Activated naive CD4-positive, alpha-beta T cell treated with anti-CD3 and anti-CD28 coated beads, Interleukin-2, amount 50 U/mL, for 72 hours (primary cell): Measurements from ENCODE around the gene MDGA2. TPM values are rescaled to one million over a fixed set of nuclear protein-coding genes. Genes with fewer than 3 reads are reported as not detected.
"Not testable (repeated sequence)": the region's sequence is repeated elsewhere in the genome, so short reads cannot be mapped to it uniquely, and the experiment has no call there.

Source experiments
- ATAC-seq, 2 donors: fragments of 150-1000 bp; cut with Tn5 transposase; 2 replicates each; pipeline ENCODE4 v1.10.0; 2021; ENCODE audit warnings: mild to moderate bottlenecking in 2 of 2, moderate library complexity in 2 of 2
- DNase-seq, 2 donors: peaks; one replicate each; pipeline ENCODE4 v3.0.0; 2021 to 2022; ENCODE audit warnings: low spot score in 2 of 2
- H3K27ac Mint-ChIP-seq, 2 donors: one replicate each; pipeline ENCODE4 v1.8.0; 2022; ENCODE audit warnings: mild to moderate bottlenecking in 2 of 2, mixed read lengths in 2 of 2
- H3K36me3 Mint-ChIP-seq, 2 donors: one replicate each; pipeline ENCODE4 v1.8.0; 2022; ENCODE audit warnings: mixed read lengths in 2 of 2
- H3K9me3 Mint-ChIP-seq, 2 donors: one replicate each; pipeline ENCODE4 v1.8.0; 2022; ENCODE audit warnings: mixed read lengths in 2 of 2
- total RNA-seq, 2 donors: library from RNA; stranded (reverse); gene quantifications; one replicate each; pipeline ENCODE4 v1.2.3, GENCODE V29; 2022

The MDGA2 gene
- total RNA-seq, 2 donors from 2014 or later, result not detected

- Mint-ChIP-seq H3K27ac (no peak overlapping the region), H3K36me3 (no peaks in the 10 kb centered on the region), H3K9me3 (peaks cover 4 to 7% of the 10 kb centered on the region in 2 donors)
- DNase-seq (no peak), ATAC-seq (no peak)
Measured at GRCh38 chr14:47328376-47328775, 347.0 kb downstream of the MDGA2 start.

GRCh38 chr14:47327336-47327735 is 348.1 kb downstream of the MDGA2 start:
- Mint-ChIP-seq H3K27ac (no peak overlapping the region), H3K9me3 (peaks cover 4 to 7% of the 10 kb centered on the region in 2 donors), H3K36me3 (no peaks in the 10 kb centered on the region)
- DNase-seq (no peak), ATAC-seq (no peak)

GRCh38 chr14:47322751-47323150 is 352.7 kb downstream of the MDGA2 start:
- no peaks in the 10 kb centered on the region for H3K36me3 Mint-ChIP-seq
- H3K27ac Mint-ChIP-seq, result no peak overlapping the region
- no peak for ATAC-seq
- peaks cover 14 to 15% of the 10 kb centered on the region in 2 donors for H3K9me3 Mint-ChIP-seq
- DNase-seq, result no peak

GRCh38 chr14:47302121-47302520 is 373.3 kb downstream of the MDGA2 start:
- Mint-ChIP-seq H3K36me3 (no peaks in the 10 kb centered on the region), H3K9me3 (peaks cover 4 to 12% of the 10 kb centered on the region in 2 donors), H3K27ac (no peak overlapping the region)
- DNase-seq (no peak), ATAC-seq (no peak)

DNA sequence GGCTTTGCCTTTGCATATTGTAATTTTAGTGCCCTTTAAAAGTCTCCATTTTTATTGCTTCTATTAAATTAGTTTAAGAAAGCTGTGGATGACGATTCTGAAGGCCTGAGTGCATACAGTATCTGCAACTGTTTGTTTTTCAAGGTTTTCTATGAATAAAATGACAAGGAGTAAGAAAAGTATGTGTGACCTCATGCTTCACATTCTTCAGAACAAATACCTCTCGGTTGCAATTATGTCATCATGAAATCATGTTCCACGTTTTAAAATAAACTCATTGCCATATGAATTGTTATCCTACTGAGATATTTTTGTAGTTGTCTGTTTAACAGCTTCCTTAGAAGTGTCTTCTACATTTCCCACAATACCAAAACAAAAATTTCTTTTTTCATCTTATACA is 374.6 kb downstream of the MDGA2 start:
- peaks cover 7 to 9% of the 10 kb centered on the region in 2 donors for H3K9me3 Mint-ChIP-seq
- no peak overlapping the region for H3K27ac Mint-ChIP-seq
- no peak for ATAC-seq
- H3K36me3 Mint-ChIP-seq, result no peaks in the 10 kb centered on the region
- no peak for DNase-seq

DNA sequence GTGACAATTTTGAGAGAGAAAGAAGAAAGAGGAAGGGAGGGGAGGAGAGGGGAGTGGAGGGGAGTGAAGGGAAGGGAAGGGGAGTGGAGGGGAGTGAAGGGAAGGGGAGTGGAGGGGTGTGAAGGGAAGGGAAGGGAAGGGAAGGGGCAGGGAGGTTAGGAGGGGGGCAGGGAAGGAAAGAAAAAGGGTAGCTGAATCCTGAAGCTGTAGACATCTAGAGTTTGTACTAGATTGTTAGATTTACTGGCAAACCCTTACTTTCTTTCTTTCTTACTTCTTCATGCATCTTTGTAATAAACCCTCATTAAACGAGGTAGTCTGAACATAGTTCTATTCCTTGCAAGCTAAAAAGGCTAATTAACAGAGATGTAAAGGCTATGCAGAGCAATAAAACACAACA is 378.0 kb downstream of the MDGA2 start:
- DNase-seq (no peak), ATAC-seq (no peak)
- H3K27ac Mint-ChIP-seq, result no peak overlapping the region
- H3K9me3 Mint-ChIP-seq, result peaks cover 5 to 8% of the 10 kb centered on the region in 2 donors
- H3K36me3 Mint-ChIP-seq, result no peaks in the 10 kb centered on the region

GRCh38 chr14:47284283-47284682 is 391.1 kb downstream of the MDGA2 start:
- H3K27ac Mint-ChIP-seq, result no peak overlapping the region

GRCh38 chr14:47281761-47282160 is 393.6 kb downstream of the MDGA2 start:
- H3K27ac Mint-ChIP-seq, ATAC-seq, H3K36me3 Mint-ChIP-seq, DNase-seq, H3K9me3 Mint-ChIP-seq: not testable (repeated sequence)

More at GRCh38 chr14:47284283-47284682, 391.1 kb downstream of the MDGA2 start:
- H3K36me3 Mint-ChIP-seq, result no peaks in the 10 kb centered on the region
- no peak for DNase-seq
- peaks cover 0 to 4% of the 10 kb centered on the region in 2 donors for H3K9me3 Mint-ChIP-seq
- ATAC-seq, result no peak

DNA sequence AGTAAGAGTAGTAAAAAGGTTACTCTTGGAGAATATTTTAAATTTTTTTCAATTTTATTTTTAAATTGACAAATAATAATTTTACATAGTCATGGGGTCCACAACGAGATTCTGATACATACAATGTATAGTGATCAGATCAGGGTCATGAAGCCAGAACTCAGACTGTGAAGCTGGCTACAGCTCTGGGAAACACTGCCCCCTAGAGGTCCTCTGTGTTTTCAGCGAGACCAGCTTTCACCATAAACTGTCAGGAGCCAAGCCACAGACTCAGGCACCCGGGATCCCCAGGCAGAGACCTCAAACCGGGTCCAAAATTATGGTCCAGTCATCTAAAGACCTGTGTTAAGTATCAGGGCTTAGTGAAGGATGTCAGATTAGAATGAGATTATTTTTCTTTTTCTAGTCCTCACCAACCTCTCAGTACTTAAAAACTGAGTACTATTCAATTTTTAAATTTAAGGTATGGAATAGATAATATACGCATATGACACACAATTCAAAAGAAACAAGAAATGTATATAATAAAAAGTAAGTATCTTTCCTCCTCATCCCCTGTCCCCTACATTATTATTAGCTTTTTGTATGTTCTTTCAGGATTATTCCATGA is 397.1 kb downstream of the MDGA2 start:
- no peaks in the 10 kb centered on the region for H3K36me3 Mint-ChIP-seq
- ATAC-seq (peak in 1 of 2 donors; percentile 49), DNase-seq (peak in 1 of 2 donors; percentile 51)
- H3K9me3 Mint-ChIP-seq, result no peaks in the 10 kb centered on the region
- H3K27ac Mint-ChIP-seq, result no peak overlapping the region

DNA sequence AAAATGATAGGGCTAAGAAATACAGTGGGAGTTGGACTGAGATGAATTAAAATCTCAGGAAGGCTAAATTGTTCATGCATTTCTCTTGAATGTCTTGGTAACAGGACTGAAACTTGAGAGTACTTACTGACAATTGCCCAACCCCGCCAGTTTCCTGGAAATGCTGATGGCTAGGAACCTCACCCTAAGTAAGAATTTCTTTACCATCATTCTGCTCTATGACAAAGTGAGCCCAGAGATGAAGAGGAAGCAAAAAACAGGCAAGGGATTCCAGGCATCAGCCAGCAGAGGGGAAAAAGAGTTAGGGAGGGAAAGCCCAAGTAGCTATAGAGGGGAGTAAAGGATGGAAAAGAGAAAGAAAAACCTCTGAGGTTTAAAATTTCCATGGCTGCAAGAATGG is 397.7 kb downstream of the MDGA2 start:
- H3K27ac Mint-ChIP-seq, result no peak overlapping the region
- ATAC-seq (no peak), DNase-seq (no peak)
- H3K9me3 Mint-ChIP-seq, result no peaks in the 10 kb centered on the region
- H3K36me3 Mint-ChIP-seq, result no peaks in the 10 kb centered on the region

DNA sequence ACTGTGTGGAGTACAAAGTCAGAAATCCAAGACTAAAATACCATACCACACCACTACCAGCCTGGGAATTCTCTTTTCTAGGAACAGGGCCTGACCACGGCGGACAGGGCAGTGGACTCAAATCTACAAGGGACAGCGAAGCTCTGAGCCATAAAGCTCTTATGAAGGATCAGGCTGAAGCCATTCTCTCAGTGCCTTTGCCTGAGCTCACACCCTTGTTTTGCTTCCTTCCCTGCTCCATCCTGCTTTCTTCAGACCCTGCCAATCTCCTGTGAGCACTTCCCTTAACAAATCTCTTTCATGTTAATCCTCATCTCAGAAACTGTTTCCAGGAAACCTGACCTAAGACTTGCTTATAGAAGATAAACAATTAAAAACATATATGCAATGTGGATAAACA is 398.5 kb downstream of the MDGA2 start:
- Mint-ChIP-seq H3K36me3 (no peaks in the 10 kb centered on the region), H3K27ac (no peak overlapping the region), H3K9me3 (no peaks in the 10 kb centered on the region)
- no peak for DNase-seq
- ATAC-seq, result no peak

DNA sequence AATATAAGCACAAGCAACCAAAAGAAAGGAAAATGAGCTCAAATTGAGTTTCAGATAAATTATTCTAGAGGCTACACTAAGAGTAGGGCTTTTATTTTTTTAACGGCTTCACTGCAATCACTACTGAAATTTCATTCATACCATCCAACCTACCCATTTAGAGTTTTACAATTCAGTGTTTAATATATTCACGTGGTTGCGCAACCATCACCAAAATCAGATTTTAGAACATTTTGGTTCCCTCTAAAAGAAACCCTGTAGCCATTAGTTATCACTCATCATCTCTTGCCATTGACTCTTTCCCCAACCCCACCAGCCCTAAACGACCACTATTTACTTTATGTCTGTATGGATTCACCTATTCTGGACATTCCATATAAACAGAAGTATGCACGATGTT is 401.5 kb downstream of the MDGA2 start:
- ATAC-seq (no peak), DNase-seq (no peak)
- Mint-ChIP-seq H3K36me3 (no peaks in the 10 kb centered on the region), H3K27ac (no peak overlapping the region), H3K9me3 (no peaks in the 10 kb centered on the region)

DNA sequence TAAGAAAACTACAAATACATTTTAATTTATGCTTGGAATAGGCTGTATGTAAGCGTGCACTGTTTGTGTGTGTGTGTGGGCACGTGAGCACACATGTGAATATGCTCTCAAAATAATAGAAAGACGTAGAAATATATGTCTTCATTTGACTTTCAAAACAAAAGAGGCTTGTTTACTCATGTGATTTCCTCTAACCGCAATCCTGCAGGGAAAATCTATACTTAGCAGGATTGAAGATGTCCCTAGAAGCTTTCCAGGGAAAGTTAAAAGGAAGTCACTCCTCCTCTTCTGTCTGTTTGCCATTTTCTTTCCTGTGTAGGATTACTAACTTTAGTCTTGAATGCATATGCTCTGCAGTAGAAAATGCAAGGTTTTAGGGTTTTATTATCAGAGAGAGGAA is 404.7 kb downstream of the MDGA2 start:
- H3K27ac Mint-ChIP-seq, result no peak overlapping the region
- H3K36me3 Mint-ChIP-seq, result no peaks in the 10 kb centered on the region
- no peak for ATAC-seq
- H3K9me3 Mint-ChIP-seq, result peaks cover 0 to 5% of the 10 kb centered on the region in 2 donors
- no peak for DNase-seq

DNA sequence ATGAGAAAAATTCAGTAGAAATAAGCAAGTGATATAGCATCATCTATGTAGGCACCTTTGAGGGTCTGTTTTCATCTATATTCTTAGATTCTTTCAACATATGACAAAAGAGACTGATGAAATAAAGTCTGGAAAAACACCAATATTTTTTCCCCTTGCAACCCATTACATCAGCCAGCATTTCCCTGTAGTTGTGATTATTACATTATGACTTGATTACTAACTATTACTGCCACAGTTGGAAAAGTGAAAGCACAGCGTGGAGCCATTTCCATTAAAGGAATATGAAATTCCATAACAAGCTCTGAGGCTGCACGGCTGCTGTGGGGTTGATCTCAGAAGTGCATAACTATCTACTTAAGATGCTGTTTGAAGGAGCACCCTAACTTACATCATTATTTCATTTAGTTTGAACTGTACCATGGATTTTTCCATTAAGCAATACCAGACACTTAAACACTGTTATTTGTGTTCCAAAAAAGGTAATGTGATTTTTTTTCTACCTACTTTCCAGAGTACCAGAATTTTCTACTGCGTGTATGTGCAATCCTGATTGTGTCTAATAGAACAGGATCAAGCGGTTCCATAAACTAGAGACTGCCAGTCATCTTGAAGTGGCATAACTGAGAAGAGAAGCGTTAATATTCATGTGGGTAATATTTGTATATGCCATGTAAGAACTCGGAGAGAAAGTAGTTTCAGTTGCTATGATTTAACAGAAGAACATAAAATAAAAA is 405.5 kb downstream of the MDGA2 start:
- no peak for ATAC-seq
- Mint-ChIP-seq H3K27ac (no peak overlapping the region), H3K36me3 (no peaks in the 10 kb centered on the region), H3K9me3 (peaks cover 0 to 5% of the 10 kb centered on the region in 2 donors)
- no peak for DNase-seq

- DNase-seq, result no peak
- ATAC-seq, result no peak
- H3K36me3 Mint-ChIP-seq, result no peaks in the 10 kb centered on the region
- H3K9me3 Mint-ChIP-seq, result peaks cover under 1 to 12% of the 10 kb centered on the region in 2 donors
- H3K27ac Mint-ChIP-seq, result no peak overlapping the region
Measured at GRCh38 chr14:47264842-47265241, 410.6 kb downstream of the MDGA2 start.

DNA sequence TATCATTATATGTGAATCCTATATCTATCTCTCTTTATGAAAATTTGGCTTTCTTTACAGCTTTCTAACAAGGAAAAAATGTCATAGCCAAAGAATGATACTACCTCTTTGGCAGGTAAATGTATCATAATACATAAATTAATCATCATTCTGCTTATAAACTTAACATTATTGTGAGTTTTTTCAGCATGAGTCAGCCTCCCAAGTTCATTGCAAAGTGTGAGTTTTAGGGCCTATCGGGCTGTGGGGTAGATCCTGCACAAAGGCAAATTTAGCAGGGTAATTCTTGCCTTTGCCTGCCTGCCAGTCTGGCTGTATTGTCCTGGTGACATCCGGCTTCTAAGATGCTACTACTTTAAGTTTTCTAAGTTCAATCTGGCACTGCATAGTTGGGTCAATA is 412.6 kb downstream of the MDGA2 start:
- peaks cover 0 to 4% of the 10 kb centered on the region in 2 donors for H3K36me3 Mint-ChIP-seq
- H3K9me3 Mint-ChIP-seq, result peaks cover 9 to 17% of the 10 kb centered on the region in 2 donors
- DNase-seq (no peak), ATAC-seq (no peak)
- no peak overlapping the region for H3K27ac Mint-ChIP-seq

DNA sequence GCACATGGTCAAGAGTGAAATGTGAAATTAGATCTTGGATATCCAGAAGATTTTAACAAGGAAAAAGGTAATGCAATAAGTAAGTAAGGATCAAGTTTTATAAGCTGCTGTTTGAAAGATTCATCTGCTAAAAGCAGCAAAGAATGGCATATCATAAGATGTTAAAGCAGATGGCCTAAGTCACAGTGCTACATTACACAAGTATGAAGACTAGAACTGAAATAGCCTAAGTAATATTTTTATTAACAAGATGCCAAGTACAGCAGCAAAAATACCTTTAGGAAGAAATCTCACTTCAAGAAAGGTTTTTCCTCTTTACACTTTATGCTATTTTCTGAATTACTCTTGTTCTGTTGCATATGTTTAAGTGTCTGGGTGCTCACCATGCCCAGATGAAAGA is 414.1 kb downstream of the MDGA2 start:
- DNase-seq, result no peak
- no peak for ATAC-seq
- H3K9me3 Mint-ChIP-seq, result peaks cover 9 to 12% of the 10 kb centered on the region in 2 donors
- peaks cover 0 to 4% of the 10 kb centered on the region in 2 donors for H3K36me3 Mint-ChIP-seq
- no peak overlapping the region for H3K27ac Mint-ChIP-seq

- Mint-ChIP-seq H3K36me3 (peaks cover under 1 to 4% of the 10 kb centered on the region in 2 donors), H3K9me3 (peaks cover 9 to 15% of the 10 kb centered on the region in 2 donors), H3K27ac (no peak overlapping the region)
- ATAC-seq, result no peak
- DNase-seq, result no peak
Measured at GRCh38 chr14:47259796-47260195, 415.6 kb downstream of the MDGA2 start.
